Measurements from ENCODE around the gene DYRK3.

Gene DYRK3

GRCh38 chr1:206643118-206643698 lies 7.9 kb downstream of the DYRK3 start:
- Histone ChIP-seq H3K9me3 (ENCODE audit: insufficient read depth, low read length, severe bottlenecking) (no peaks in the 10 kb centered on the region), H3K27ac (ENCODE audit: low read length) (no peak overlapping the region), H3K79me2 (ENCODE audit: insufficient read depth, low read length) (no peaks in the 10 kb centered on the region), H3K4me1 (ENCODE audit: insufficient read depth, low read length) (no peaks in the 10 kb centered on the region), H3K36me3 (ENCODE audit: insufficient read depth, low read length) (peaks cover 13% of the 10 kb centered on the region), H3K4me3 (ENCODE audit: low read depth in 1 of 2, low read length in 2 of 2) (no peak overlapping the region), H3K27me3 (ENCODE audit: insufficient read depth, low read length, poor library complexity) (no peaks in the 10 kb centered on the region), H4K20me1 (ENCODE audit: insufficient read depth, low read length) (no peaks in the 10 kb centered on the region), H3K4me2 (ENCODE audit: insufficient read depth, low read length) (no peak overlapping the region), H3K9ac (ENCODE audit: low read depth, low read length) (no peak overlapping the region), H2AFZ (ENCODE audit: low read depth, low read length) (no peak overlapping the region)
- TF ChIP-seq, protein P1, sequence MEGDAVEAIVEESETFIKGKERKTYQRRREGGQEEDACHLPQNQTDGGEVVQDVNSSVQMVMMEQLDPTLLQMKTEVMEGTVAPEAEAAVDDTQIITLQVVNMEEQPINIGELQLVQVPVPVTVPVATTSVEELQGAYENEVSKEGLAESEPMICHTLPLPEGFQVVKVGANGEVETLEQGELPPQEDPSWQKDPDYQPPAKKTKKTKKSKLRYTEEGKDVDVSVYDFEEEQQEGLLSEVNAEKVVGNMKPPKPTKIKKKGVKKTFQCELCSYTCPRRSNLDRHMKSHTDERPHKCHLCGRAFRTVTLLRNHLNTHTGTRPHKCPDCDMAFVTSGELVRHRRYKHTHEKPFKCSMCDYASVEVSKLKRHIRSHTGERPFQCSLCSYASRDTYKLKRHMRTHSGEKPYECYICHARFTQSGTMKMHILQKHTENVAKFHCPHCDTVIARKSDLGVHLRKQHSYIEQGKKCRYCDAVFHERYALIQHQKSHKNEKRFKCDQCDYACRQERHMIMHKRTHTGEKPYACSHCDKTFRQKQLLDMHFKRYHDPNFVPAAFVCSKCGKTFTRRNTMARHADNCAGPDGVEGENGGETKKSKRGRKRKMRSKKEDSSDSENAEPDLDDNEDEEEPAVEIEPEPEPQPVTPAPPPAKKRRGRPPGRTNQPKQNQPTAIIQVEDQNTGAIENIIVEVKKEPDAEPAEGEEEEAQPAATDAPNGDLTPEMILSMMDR (IDR thresholded peaks at IDR 0.05; ENCODE audit: borderline replicate concordance, extremely low read depth, low read length, poor library complexity, severe bottlenecking) = no peak
- DNase-seq (no peak), ATAC-seq (ENCODE audit: insufficient read depth, low read depth) (no peak)

- Histone ChIP-seq H3K9ac (ENCODE audit: low read depth, low read length) (no peak overlapping the region), H3K79me2 (ENCODE audit: insufficient read depth, low read length) (no peaks in the 10 kb centered on the region), H3K27ac (ENCODE audit: low read length) (no peak overlapping the region), H3K4me2 (ENCODE audit: insufficient read depth, low read length) (no peak overlapping the region), H3K36me3 (ENCODE audit: insufficient read depth, low read length) (peaks cover 18% of the 10 kb centered on the region), H3K9me3 (ENCODE audit: insufficient read depth, low read length, severe bottlenecking) (no peaks in the 10 kb centered on the region), H3K4me1 (ENCODE audit: insufficient read depth, low read length) (no peaks in the 10 kb centered on the region), H4K20me1 (ENCODE audit: insufficient read depth, low read length) (no peaks in the 10 kb centered on the region), H2AFZ (ENCODE audit: low read depth, low read length) (no peak overlapping the region), H3K4me3 (ENCODE audit: low read depth in 1 of 2, low read length in 2 of 2) (no peak overlapping the region), H3K27me3 (ENCODE audit: insufficient read depth, low read length, poor library complexity) (no peaks in the 10 kb centered on the region)
- TF ChIP-seq EZH2 (IDR thresholded peaks at IDR 0.05; ENCODE audit: borderline replicate concordance, low read depth, low read length, severe bottlenecking) = no peak
- TF ChIP-seq, protein P1 (IDR thresholded peaks at IDR 0.05; ENCODE audit: borderline replicate concordance, extremely low read depth, low read length, poor library complexity, severe bottlenecking) = no peak
- ATAC-seq (ENCODE audit: insufficient read depth, low read depth) (no peak), DNase-seq (no peak)
Observed at GRCh38 chr1:206646504-206646903, 11.2 kb downstream of the DYRK3 start.

GRCh38 chr1:206647224-206647623 lies 11.9 kb downstream of the DYRK3 start:
- Histone ChIP-seq H3K4me1 (ENCODE audit: insufficient read depth, low read length) (no peaks in the 10 kb centered on the region), H3K9me3 (ENCODE audit: insufficient read depth, low read length, severe bottlenecking) (no peaks in the 10 kb centered on the region), H3K79me2 (ENCODE audit: insufficient read depth, low read length) (no peaks in the 10 kb centered on the region), H3K4me3 (ENCODE audit: low read depth in 1 of 2, low read length in 2 of 2) (no peak overlapping the region), H3K27me3 (ENCODE audit: insufficient read depth, low read length, poor library complexity) (no peaks in the 10 kb centered on the region), H3K27ac (ENCODE audit: low read length) (no peak overlapping the region), H3K36me3 (ENCODE audit: insufficient read depth, low read length) (peaks cover 18% of the 10 kb centered on the region), H3K4me2 (ENCODE audit: insufficient read depth, low read length) (no peak overlapping the region), H2AFZ (ENCODE audit: low read depth, low read length) (no peak overlapping the region), H3K9ac (ENCODE audit: low read depth, low read length) (no peak overlapping the region), H4K20me1 (ENCODE audit: insufficient read depth, low read length) (no peaks in the 10 kb centered on the region)
- DNase-seq = no peak
- no peak for ATAC-seq (ENCODE audit: insufficient read depth, low read depth)
- TF ChIP-seq, protein P1 (IDR thresholded peaks at IDR 0.05; ENCODE audit: borderline replicate concordance, extremely low read depth, low read length, poor library complexity, severe bottlenecking) = no peak
- TF ChIP-seq EZH2 (IDR thresholded peaks at IDR 0.05; ENCODE audit: borderline replicate concordance, low read depth, low read length, severe bottlenecking) = no peak

Measured in DND-41 (cell line).